T-helper 1 cell treated with Interleukin-12 subunit alpha and Interleukin-12 subunit beta and Interleukin-4 antibody, amounts not matched to agents 30 μg/mL and 1 μg/mL, for 36 hours (primary cell): Measurements from ENCODE around the gene USP11.
"Not testable (repeated sequence)": the region's sequence is repeated elsewhere in the genome, so short reads cannot be mapped to it uniquely, and the experiment has no call there.

Source experiments
- H3K27ac Mint-ChIP-seq: one replicate; pipeline ENCODE4 v1.8.0; 2021; ENCODE audit warnings: mild to moderate bottlenecking, mixed read lengths
- H3K27me3 Mint-ChIP-seq: one replicate; pipeline ENCODE4 v1.8.0; 2021; ENCODE audit warnings: low read depth, mixed read lengths
- H3K36me3 Mint-ChIP-seq: one replicate; pipeline ENCODE4 v1.8.0; 2021; ENCODE audit warnings: low read depth, mixed read lengths
- H3K4me1 Mint-ChIP-seq: one replicate; pipeline ENCODE4 v1.8.0; 2021; ENCODE audit warnings: low read depth, mixed read lengths
- H3K4me3 Mint-ChIP-seq: one replicate; pipeline ENCODE4 v1.8.0; 2021; ENCODE audit warnings: mild to moderate bottlenecking, moderate library complexity, mixed read lengths
- H3K9me3 Mint-ChIP-seq: one replicate; pipeline ENCODE4 v1.8.0; 2021; ENCODE audit warnings: mixed read lengths

The USP11 gene

DNA sequence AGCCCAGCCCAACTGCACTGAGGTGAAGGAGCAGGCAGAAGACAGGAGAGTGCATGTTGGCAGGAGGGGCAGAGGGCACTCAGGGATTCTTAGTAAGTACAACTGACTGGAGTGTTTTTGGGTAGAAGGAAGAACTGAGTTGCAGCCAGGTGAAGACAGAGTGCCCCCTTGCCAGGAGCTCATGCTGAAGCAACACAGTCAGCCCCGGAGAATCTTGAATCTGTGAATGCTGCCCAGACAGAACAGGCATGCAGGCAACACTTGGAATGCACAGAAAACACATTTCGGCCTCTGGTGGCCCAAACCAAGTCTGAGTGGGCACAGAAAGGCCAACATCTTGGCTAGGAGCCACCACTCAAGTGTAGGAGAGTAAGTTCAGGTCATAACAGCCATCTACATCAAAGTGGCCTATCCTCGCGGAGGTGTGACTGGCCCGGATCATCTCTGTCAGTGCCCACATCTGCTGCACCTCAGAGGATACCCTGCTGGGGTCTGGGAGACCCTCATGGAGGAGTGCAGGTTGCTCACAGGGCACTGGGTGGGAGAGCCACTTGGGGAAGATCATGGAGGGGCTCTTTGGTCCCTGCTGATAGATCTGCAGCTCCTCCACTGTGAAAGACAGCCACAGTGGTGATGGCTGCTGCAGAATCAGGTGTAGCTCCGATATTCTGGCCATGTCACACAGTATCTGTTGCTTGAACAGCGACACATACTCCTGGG is 40.4 kb downstream of the USP11 start:
- Mint-ChIP-seq H3K4me3 (no peak overlapping the region), H3K36me3 (no peaks in the 10 kb centered on the region), H3K9me3 (no peaks in the 10 kb centered on the region), H3K4me1 (no peaks in the 10 kb centered on the region), H3K27me3 (no peaks in the 10 kb centered on the region), H3K27ac (no peak overlapping the region)

DNA sequence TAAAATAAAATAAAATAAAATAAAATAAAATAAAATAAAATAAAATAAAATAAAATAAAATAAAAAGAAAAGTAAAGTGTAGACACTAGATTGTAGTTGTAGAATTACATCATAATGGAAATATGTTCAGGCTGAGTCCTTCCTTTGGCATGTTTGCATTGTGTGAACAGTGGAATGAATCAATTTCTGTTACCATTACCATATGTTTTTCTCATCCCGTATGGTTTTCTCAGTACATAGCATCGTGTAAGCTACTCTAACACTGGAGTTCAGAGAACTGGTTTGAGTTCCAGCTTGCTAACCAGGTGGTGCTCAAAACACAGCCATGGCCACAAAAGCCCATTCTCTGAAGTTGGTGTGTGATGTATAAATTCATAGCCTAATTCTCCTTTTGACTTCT is 45.9 kb downstream of the USP11 start:
- Mint-ChIP-seq H3K9me3 (no peaks in the 10 kb centered on the region), H3K4me3 (no peak overlapping the region), H3K27me3 (no peaks in the 10 kb centered on the region), H3K27ac (no peak overlapping the region), H3K4me1 (no peaks in the 10 kb centered on the region), H3K36me3 (no peaks in the 10 kb centered on the region)

DNA sequence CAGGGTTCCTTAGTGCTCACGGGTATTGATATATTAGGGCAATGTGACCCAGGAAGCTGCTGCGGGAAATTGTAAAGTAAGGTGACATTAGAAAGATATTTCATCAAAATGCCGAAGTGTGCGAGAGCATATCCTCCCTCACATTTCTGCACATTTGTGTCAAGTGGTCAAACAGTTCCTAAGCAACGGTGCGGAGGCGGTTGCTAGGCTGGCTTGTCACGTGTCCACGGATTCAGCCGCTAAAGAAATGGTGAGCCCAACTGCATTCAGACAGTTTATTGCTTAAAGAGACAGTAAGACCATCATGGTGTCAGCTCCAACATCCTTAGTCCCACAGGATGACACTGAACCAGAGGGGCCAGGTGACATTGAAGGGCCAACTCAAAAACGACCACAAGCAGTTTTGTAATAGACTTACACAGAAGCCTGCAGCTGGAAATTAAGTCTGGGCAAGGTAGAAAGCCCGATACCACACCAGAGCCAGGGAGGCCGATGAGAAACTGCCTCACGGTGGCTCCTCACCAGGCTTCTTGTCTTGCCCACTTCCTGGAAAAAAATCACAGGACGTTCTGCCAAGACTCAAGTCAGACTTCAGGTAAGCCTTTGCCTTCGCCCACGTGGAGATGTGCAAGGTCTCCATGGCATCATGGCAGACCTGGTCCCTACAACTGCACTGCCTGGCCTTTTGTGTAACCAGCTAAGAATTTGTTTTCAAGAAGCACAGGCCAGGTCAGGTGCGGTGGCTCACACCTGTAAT is 50.4 kb downstream of the USP11 start:
- Mint-ChIP-seq H3K27ac (no peak overlapping the region), H3K4me3 (no peak overlapping the region), H3K27me3 (no peaks in the 10 kb centered on the region), H3K36me3 (no peaks in the 10 kb centered on the region), H3K9me3 (no peaks in the 10 kb centered on the region), H3K4me1 (peaks cover 2% of the 10 kb centered on the region)

DNA sequence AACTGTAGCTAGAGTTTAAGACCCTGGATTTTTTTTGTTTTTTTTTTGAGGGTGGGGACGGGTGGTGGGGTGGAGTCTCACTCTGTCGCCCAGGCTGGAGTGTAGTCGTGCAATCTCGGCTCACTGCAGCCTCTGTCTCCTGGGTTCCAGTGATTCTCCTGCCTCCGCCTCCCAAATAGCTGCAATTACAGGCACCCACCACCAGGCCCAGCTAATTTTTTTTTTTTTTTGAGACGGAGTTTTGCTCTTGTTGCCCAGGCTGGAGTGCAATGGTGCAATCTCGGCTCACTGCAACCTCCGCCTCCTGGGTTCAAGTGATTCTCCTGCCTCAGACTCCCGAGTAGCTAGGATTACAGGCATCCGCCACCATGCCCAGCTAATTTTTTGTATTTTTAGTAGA is 51.8 kb downstream of the USP11 start:
- not testable (repeated sequence) for H3K27ac Mint-ChIP-seq, H3K4me1 Mint-ChIP-seq, H3K4me3 Mint-ChIP-seq, H3K36me3 Mint-ChIP-seq, H3K27me3 Mint-ChIP-seq, H3K9me3 Mint-ChIP-seq

DNA sequence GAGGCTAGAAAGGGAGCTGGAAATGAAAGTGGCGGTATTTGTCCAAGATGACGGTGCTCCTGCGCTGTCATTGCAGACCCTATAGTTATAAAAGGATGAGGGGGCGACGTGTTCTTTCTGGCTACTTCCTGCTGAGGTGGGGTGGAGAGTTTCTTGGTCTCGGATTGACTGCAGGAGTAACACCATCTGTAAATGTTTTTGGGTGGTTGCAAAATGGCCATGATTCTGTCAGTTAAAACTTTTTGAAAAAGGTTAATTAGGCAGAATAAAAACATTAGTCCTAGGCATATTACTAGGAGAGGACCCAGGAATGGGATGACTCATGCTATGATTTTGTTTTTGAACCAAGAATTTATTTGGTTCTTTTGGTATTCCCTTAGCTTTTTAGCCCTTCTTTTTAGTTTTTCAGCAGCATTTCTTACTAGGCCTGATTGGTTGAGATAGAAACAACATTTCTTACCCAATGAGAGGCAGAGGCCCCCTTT is 53.1 kb downstream of the USP11 start:
- Mint-ChIP-seq H3K27ac (no peak overlapping the region), H3K36me3 (no peaks in the 10 kb centered on the region), H3K4me1 (peaks cover 2% of the 10 kb centered on the region), H3K9me3 (no peaks in the 10 kb centered on the region), H3K4me3 (no peak overlapping the region), H3K27me3 (no peaks in the 10 kb centered on the region)

DNA sequence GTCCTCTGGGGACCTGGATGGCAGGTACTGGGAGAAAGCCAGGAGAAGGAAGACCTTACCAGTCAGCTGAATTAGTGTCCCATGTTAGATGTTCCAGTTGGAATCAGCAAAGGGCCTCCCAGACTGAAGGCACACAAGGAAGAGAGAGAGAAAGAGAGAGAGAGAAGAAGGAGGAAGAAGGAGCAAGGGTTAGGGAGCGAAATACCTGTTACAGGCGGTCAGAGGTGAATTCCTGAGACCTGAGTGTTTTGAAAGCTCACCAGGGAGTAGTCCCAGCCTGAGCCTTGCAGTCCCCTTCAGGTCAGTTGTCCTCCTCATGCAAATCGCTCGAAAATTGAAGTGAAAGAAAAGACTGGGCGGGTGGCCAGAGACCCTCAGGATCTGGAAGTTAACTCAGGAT is 60.3 kb downstream of the USP11 start:
- Mint-ChIP-seq H3K4me3 (no peak overlapping the region), H3K27me3 (no peaks in the 10 kb centered on the region), H3K9me3 (no peaks in the 10 kb centered on the region), H3K36me3 (no peaks in the 10 kb centered on the region), H3K27ac (no peak overlapping the region), H3K4me1 (no peaks in the 10 kb centered on the region)

DNA sequence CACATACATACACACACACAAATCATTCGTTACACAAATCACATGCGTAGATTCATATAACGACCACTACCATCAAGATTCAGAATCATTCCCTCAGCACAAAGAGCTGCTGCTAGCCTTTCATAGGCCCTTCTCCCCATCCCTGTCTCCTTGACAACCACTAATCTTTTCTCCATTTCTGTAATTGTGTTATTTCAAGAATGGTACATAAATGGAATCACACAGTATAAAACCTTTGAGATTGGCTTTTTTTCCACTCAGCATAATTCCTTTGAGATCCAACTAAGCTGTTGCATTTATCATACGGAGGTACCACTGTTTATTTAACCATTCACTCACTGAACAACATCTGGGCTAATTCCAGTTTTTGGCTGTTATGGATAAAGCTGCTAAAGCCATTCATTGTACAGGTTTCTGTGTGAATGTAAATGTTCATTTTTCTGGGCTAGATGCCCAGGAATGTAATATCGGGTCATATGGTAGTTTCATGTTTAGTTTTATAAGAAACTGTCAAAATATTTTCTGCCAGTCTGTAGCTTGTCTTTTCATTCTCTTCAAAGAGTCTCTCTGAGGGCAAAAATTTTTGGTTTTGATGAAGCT is 64.1 kb downstream of the USP11 start:
- no peaks in the 10 kb centered on the region for H3K27me3 Mint-ChIP-seq
- H3K9me3 Mint-ChIP-seq = no peaks in the 10 kb centered on the region
- no peaks in the 10 kb centered on the region for H3K4me1 Mint-ChIP-seq
- no peaks in the 10 kb centered on the region for H3K36me3 Mint-ChIP-seq
- no peak overlapping the region for H3K4me3 Mint-ChIP-seq
- no peak overlapping the region for H3K27ac Mint-ChIP-seq

GRCh38 chrX:47297874-47298273 is 65.1 kb downstream of the USP11 start:
- Mint-ChIP-seq H3K36me3 (no peaks in the 10 kb centered on the region), H3K9me3 (no peaks in the 10 kb centered on the region), H3K4me3 (no peak overlapping the region), H3K27ac (no peak overlapping the region), H3K4me1 (no peaks in the 10 kb centered on the region), H3K27me3 (no peaks in the 10 kb centered on the region)
